K562 (cell line): ENCODE data around the gene SMIM29. TPM values are rescaled to one million over a fixed set of nuclear protein-coding genes. Genes with fewer than 3 reads are reported as not detected.

ENCODE experiments used
- CTBP1 ChIP-seq: fragments of 450-650 bp; IDR thresholded peaks from 2 replicates; pipeline ENCODE4 v1.6.1; 2016; ENCODE audit warnings: borderline replicate concordance
- DIDO1 ChIP-seq: fragments of 450-650 bp; IDR thresholded peaks from 2 replicates; pipeline ENCODE4 v1.6.1; 2016; ENCODE audit warnings: low read depth, missing biosample characterization, missing genetic modification characterization
- ETS1 ChIP-seq: conservative IDR thresholded peaks from 2 replicates; pipeline ENCODE4 v1.6.1; 2011; ENCODE audit warnings: low read depth, mild to moderate bottlenecking, low read length; ENCODE audit not compliant: control insufficient read depth
- EWSR1 ChIP-seq: fragments of 450-650 bp; IDR thresholded peaks from 2 replicates; pipeline ENCODE4 v1.6.1; 2018; ENCODE audit warnings: borderline replicate concordance, mild to moderate bottlenecking, low read depth, moderate library complexity; ENCODE audit not compliant: partially characterized antibody
- HIVEP1 ChIP-seq: fragments of 250-450 bp; sonication (Bioruptor Pico); IDR thresholded peaks from 2 replicates; pipeline ENCODE4 v1.4.0; 2020; ENCODE audit warnings: mild to moderate bottlenecking
- KAT8 ChIP-seq: fragments of 450-650 bp; IDR thresholded peaks from 2 replicates; pipeline ENCODE4 v1.6.1; 2016; ENCODE audit warnings: low read depth, mild to moderate bottlenecking
- LARP7 ChIP-seq: fragments of 450-650 bp; IDR thresholded peaks from 2 replicates; pipeline ENCODE4 v1.6.1; 2016
- MCM2 ChIP-seq: fragments of 450-650 bp; IDR thresholded peaks from 2 replicates; pipeline ENCODE4 v1.6.1; 2017; ENCODE audit warnings: low read depth, mild to moderate bottlenecking
- MITF ChIP-seq: IDR thresholded peaks from 2 replicates; pipeline ENCODE4 v1.6.1; 2014; ENCODE audit warnings: antibody characterized with exemption
- MXI1 ChIP-seq: IDR thresholded peaks from 2 replicates; pipeline ENCODE4 v1.6.1; 2011; ENCODE audit warnings: low read depth, mild to moderate bottlenecking, improper control_type of control experiment, low read length
- NFE2L1 ChIP-seq: fragments of 450-650 bp; IDR thresholded peaks from 2 replicates; pipeline ENCODE4 v1.6.1; 2016; ENCODE audit warnings: missing genetic modification characterization, low read depth, mild to moderate bottlenecking, missing compliant biosample characterization, moderate library complexity, borderline replicate concordance
- POLR3A ChIP-seq: IDR thresholded peaks from 2 replicates; pipeline ENCODE4 v1.6.1; 2011; ENCODE audit warnings: borderline replicate concordance, mild to moderate bottlenecking, moderate library complexity; ENCODE audit not compliant: insufficient read length, insufficient read depth; ENCODE audit errors: extremely low read depth
- PTRF ChIP-seq: fragments of 450-650 bp; IDR thresholded peaks from 2 replicates; pipeline ENCODE4 v1.6.1; 2016; ENCODE audit warnings: mild to moderate bottlenecking, missing genetic modification characterization, missing compliant biosample characterization
- RBM22 ChIP-seq: fragments of 200-400 bp; formaldehyde crosslinking; IDR thresholded peaks from 2 replicates; pipeline ENCODE4 v1.6.1; 2018; ENCODE audit warnings: low read length, low read depth; ENCODE audit not compliant: poor library complexity, severe bottlenecking
- STAG1 ChIP-seq: sonication (generic); formaldehyde crosslinking; IDR thresholded peaks from 2 replicates; pipeline ENCODE4 v1.5.0; 2020; ENCODE audit warnings: missing genetic modification reagents, borderline replicate concordance
- TOE1 ChIP-seq, 2 experiments: fragments of 450-650 bp in 1 of 2; sonication (generic) in 1 of 2; formaldehyde crosslinking in 1 of 2; IDR thresholded peaks; 2 replicates each; pipeline versions ENCODE4 v1.7.1 to v1.8.0; 2016 to 2022; ENCODE audit warnings: borderline replicate concordance in 2 of 2, mild to moderate bottlenecking in 2 of 2, antibody characterized with exemption in 1 of 2, inconsistent platforms in 1 of 2, low read depth in 1 of 2, missing genetic modification reagents in 1 of 2, moderate library complexity in 1 of 2
- TRIM24 ChIP-seq, 2 experiments: fragments of 450-650 bp; IDR thresholded peaks; 2 replicates each; pipeline ENCODE4 v1.6.1; 2016
- XRCC5 ChIP-seq: fragments of 200-400 bp; formaldehyde crosslinking; IDR thresholded peaks from 2 replicates; pipeline ENCODE4 v1.6.1; 2017; ENCODE audit warnings: low read depth, mild to moderate bottlenecking, low read length
- ZBTB8A ChIP-seq: fragments of 450-650 bp; IDR thresholded peaks from 2 replicates; pipeline ENCODE4 v1.6.1; 2018; ENCODE audit warnings: mild to moderate bottlenecking, moderate library complexity; ENCODE audit not compliant: partially characterized antibody
- ZC3H11A ChIP-seq: IDR thresholded peaks from 2 replicates; pipeline ENCODE4 v1.6.1; 2012; ENCODE audit warnings: low read depth, low read length, improper control_type of control experiment
- ZNF263 ChIP-seq: sonication (generic); formaldehyde crosslinking; IDR thresholded peaks from 2 replicates; pipeline ENCODE4 v1.8.0; 2022; ENCODE audit warnings: mild to moderate bottlenecking, missing genetic modification reagents, borderline replicate concordance
- ZNF518B ChIP-seq: fragments of 250-450 bp; sonication (Bioruptor Pico); IDR thresholded peaks from 2 replicates; pipeline ENCODE4 v1.5.0; 2021; ENCODE audit warnings: mild to moderate bottlenecking, moderate library complexity
- polyA plus RNA-seq, 8 experiments: library from polyadenylated mRNA; depleted of rRNA in 4 of 8; stranded (reverse) in 5 of 8; unstranded in 3 of 8; fragments of >200 nt; fragmentation: Nextera tagmentation in 2 of 8; fragmentation: Illumina TruSeq in 1 of 8; extraction: Ambion mirVana in 2 of 8; extraction: Trizol in 1 of 8; gene quantifications; 2 replicates each; pipeline versions ENCODE4 v1.2.1 to v1.2.3, GENCODE V29; 2011 to 2014; ENCODE audit warnings: inconsistent platforms in 1 of 8, missing spikeins in 1 of 8
- total RNA-seq, 7 experiments: library from RNA; depleted of rRNA in 6 of 7; stranded (reverse); fragments of >200 nt in 6 of 7; fragmentation: Illumina TruSeq in 2 of 7; extraction: Trizol in 2 of 7; gene quantifications; 2 replicates each; pipeline versions ENCODE4 v1.2.1 to v1.2.3, GENCODE V29; 2011 to 2021; ENCODE audit warnings: low replicate concordance in 1 of 7

The SMIM29 gene
- total and polyA plus RNA-seq, 9 of the 15 experiments (the other 6 are each of a cell fraction or from before 2014, with no cell fraction given), result 6.5 to 36.7 (median 20.9) TPM

- no peak for TF ChIP-seq ZNF518B (CRISPR knock-in tag)
- TF ChIP-seq MITF, result no peak
- TF ChIP-seq MXI1, result 0 out of 2 replicates have a peak, but pooled peaks have one; percentile 21
- TF ChIP-seq ETS1, result no peak
- peak; percentile 40 to 47; a peak in 1 of 4 replicates for TF ChIP-seq TRIM24 (IDR thresholded peaks at IDR 0.05)
- no peak for TF ChIP-seq PTRF (tag)
- TF ChIP-seq RBM22, result no peak
- no peak for TF ChIP-seq EWSR1
- TF ChIP-seq NFE2L1 (tag), result no peak
- TF ChIP-seq ZBTB8A, result no peak
- TF ChIP-seq ZC3H11A, result no peak
- TF ChIP-seq MCM2, result no peak
- TF ChIP-seq ZNF263 (CRISPR knock-in tag), result peak; percentile 99
- no peak; the same call in 1 of the 2 replicates for TF ChIP-seq LARP7
- TF ChIP-seq STAG1, result no peak
- peak; percentile 97 for TF ChIP-seq CTBP1
- peak; percentile 45; the same call in 1 of the 2 replicates for TF ChIP-seq TOE1 (IDR thresholded peaks at IDR 0.05; ENCODE audit: borderline replicate concordance)
- TF ChIP-seq TOE1 (CRISPR knock-in tag; IDR thresholded peaks at IDR 0.05; ENCODE audit: borderline replicate concordance, low read depth), result no peak
- TF ChIP-seq XRCC5, result no peak
- no peak for TF ChIP-seq KAT8
- TF ChIP-seq HIVEP1, result no peak
- TF ChIP-seq DIDO1, result no peak
- TF ChIP-seq POLR3A, result no peak
These were observed 28.3 kb upstream of the SMIM29 start (continued) for GRCh38 chr6:34276881-34277762.
